Panc1 (cell line): ENCODE data around the gene DENND1B. TPM values are rescaled to one million over a fixed set of nuclear protein-coding genes. Genes with fewer than 3 reads are reported as not detected.

ENCODE experiments used
- ATAC-seq: fragments of 200-7000 bp; cut with Tn5 transposase; 2 replicates; pipeline ENCODE4 v1.9.1; 2020; ENCODE audit warnings: mild to moderate bottlenecking, moderate library complexity
- BruUV-seq: library from RNA; stranded (reverse); fragments of 400-500 nt; replicated peaks from 2 replicates; lab custom pipeline; 2021; lab: Mats Ljungman, UMichigan
- CTCF ChIA-PET: fragments of 300-600 bp; sonication (Branson Sonifier 250); formaldehyde crosslinking; loops from one replicate; lab custom pipeline; 2022; ENCODE audit warnings: antibody characterized with exemption; lab: Charles Lee
- POLR2A ChIA-PET: fragments of 300-600 bp; sonication (Branson Sonifier 250); formaldehyde crosslinking; loops from one replicate; lab custom pipeline; 2022; ENCODE audit warnings: antibody characterized with exemption; lab: Charles Lee
- DNase-seq: peaks from one replicate; pipeline ENCODE4 v3.0.0-alpha.2; 2010; ENCODE audit warnings: low read depth, low spot score
- H3K27ac ChIP-seq: 2 replicates; pipeline ENCODE4 v1.5.1; 2011; ENCODE audit warnings: mild to moderate bottlenecking, low read length, inconsistent platforms
- H3K27me3 ChIP-seq: fragments of 200-500 bp; sonication (Bioruptor generic); 2 replicates; pipeline ENCODE4 v1.6.0; 2014; ENCODE audit warnings: low read length, inconsistent platforms; ENCODE audit not compliant: control insufficient read depth, insufficient read depth
- H3K36me3 ChIP-seq: fragments of 200-500 bp; sonication (Bioruptor generic); 2 replicates; pipeline ENCODE4 v1.5.1; 2014; ENCODE audit warnings: inconsistent platforms, mild to moderate bottlenecking, low read length, moderate library complexity; ENCODE audit not compliant: control insufficient read depth, insufficient read depth
- H3K4me1 ChIP-seq: 2 replicates; pipeline ENCODE4 v1.5.1; 2011; ENCODE audit warnings: inconsistent platforms, mild to moderate bottlenecking, low read length, moderate library complexity; ENCODE audit not compliant: control insufficient read depth, insufficient read depth
- H3K4me3 ChIP-seq, 2 experiments: 2 replicates each; pipeline ENCODE4 v1.5.1; 2011 to 2012; ENCODE audit warnings: low read depth in 2 of 2, low read length in 2 of 2, mild to moderate bottlenecking in 2 of 2, inconsistent platforms in 1 of 2, moderate library complexity in 1 of 2
- H3K9me3 ChIP-seq: fragments of 200-500 bp; sonication (Bioruptor generic); 2 replicates; pipeline ENCODE4 v1.5.1; 2014; ENCODE audit warnings: low read depth, mild to moderate bottlenecking, inconsistent platforms, low read length, moderate library complexity; ENCODE audit not compliant: control insufficient read depth, insufficient read depth
- CTCF ChIP-seq: fragments of 450-650 bp; IDR thresholded peaks from 2 replicates; pipeline ENCODE4 v1.5.1; 2017; ENCODE audit warnings: mild to moderate bottlenecking
- POLR2AphosphoS5 ChIP-seq: IDR thresholded peaks from 2 replicates; pipeline ENCODE4 v1.6.1; 2012; ENCODE audit warnings: mild to moderate bottlenecking, low read depth, low read length, moderate library complexity
- REST ChIP-seq, 2 experiments: IDR thresholded peaks; 2 replicates each; pipeline ENCODE4 v1.6.1; 2011 to 2012; ENCODE audit warnings: low read depth in 2 of 2, control low read depth in 1 of 2, low read length in 1 of 2, mild to moderate bottlenecking in 1 of 2, moderate library complexity in 1 of 2; ENCODE audit not compliant: insufficient read depth in 1 of 2
- SIN3A ChIP-seq: IDR thresholded peaks from 2 replicates; pipeline ENCODE4 v1.6.1; 2012; ENCODE audit warnings: low read depth, mild to moderate bottlenecking, low read length, moderate library complexity, borderline replicate concordance; ENCODE audit not compliant: insufficient read depth
- TCF7L2 ChIP-seq: IDR thresholded peaks from 2 replicates; pipeline ENCODE4 v1.6.1; 2011; ENCODE audit warnings: mild to moderate bottlenecking, low read depth, low read length, inconsistent platforms
- in situ Hi-C: cut with HindIII; loops from 2 replicates; pipeline ENCODE4 v1.10.0; 2016; ENCODE audit warnings: low sequenced_read_pairs, low pct_unique_long_range_greater_than_20kb
- intact Hi-C: fragments of 100-400 bp; cut with micrococcal nuclease; formaldehyde crosslinking; loops from one replicate; pipeline ENCODE4 v1.10.0; 2022; ENCODE audit not compliant: unreplicated experiment
- total RNA-seq: library from RNA; stranded (reverse); gene quantifications from one replicate; pipeline ENCODE4 v1.2.1, GENCODE V29; 2021; ENCODE audit not compliant: unreplicated experiment

DENND1B gene
- total RNA-seq, 1 experiment from 2014 or later: 7.7 TPM

- Histone ChIP-seq H3K4me3 (no peak overlapping the region), H3K27ac (no peak overlapping the region), H3K36me3 (no peaks in the 10 kb centered on the region; the same call in 1 of the 2 replicates), H3K27me3 (no peaks in the 10 kb centered on the region), H3K4me1 (peaks cover 8% of the 10 kb centered on the region; the same call in 1 of the 2 replicates), H3K9me3 (no peaks in the 10 kb centered on the region)
- POLR2A ChIA-PET: no interaction called here
- CTCF ChIA-PET: no interaction called here
- BruUV-seq: no TSS peak
- intact Hi-C loops: loop anchor here (5.0 to 10.0 kb wide), 4 partner anchors 304 to 1077 kb away; partner anchors contain the start of gene NEK7
- no peak for DNase-seq
- in situ Hi-C loops: no loop called here
- TF ChIP-seq REST (IDR thresholded peaks at IDR 0.05; ENCODE audit: insufficient read depth in 1 of 2, low read depth in 2 of 2, low read length in 1 of 2) (no peak), CTCF (no peak), POLR2AphosphoS5 (no peak), TCF7L2 (no peak), SIN3A (no peak)
- no peak for ATAC-seq
Observed at GRCh38 chr1:197618061-197618460, 157.2 kb downstream of the DENND1B start.

GRCh38 chr1:197615693-197616011 is 159.6 kb downstream of the DENND1B start:
- DNase-seq: no peak
- in situ Hi-C loops (no loop called here), intact Hi-C loops (loop anchor here (2.0 to 10.0 kb wide), 5 partner anchors 253 to 1079 kb away; partner anchors contain the start of gene NEK7)
- ChIA-PET POLR2A (no interaction called here), CTCF (interaction anchor here (0.6 to 1.5 kb wide), 5 partner anchors 253 to 1070 kb away, joined by 3 to 7 read pairs (median 3); no protein-coding TSS in a partner anchor)
- H3K36me3 ChIP-seq: no peaks in the 10 kb centered on the region; the same call in 1 of the 2 replicates
- ATAC-seq: no peak
- peaks cover 5% of the 10 kb centered on the region; the same call in 1 of the 2 replicates for H3K4me1 ChIP-seq
- no peaks in the 10 kb centered on the region for H3K27me3 ChIP-seq
- no peak overlapping the region for H3K27ac ChIP-seq
- BruUV-seq: no TSS peak
- no peaks in the 10 kb centered on the region for H3K9me3 ChIP-seq
- H3K4me3 ChIP-seq: no peak overlapping the region
- TF ChIP-seq SIN3A (no peak), REST (IDR thresholded peaks at IDR 0.05; ENCODE audit: insufficient read depth in 1 of 2, low read depth in 2 of 2, low read length in 1 of 2) (no peak), CTCF (no peak), TCF7L2 (no peak)
